ENCODE results near the gene NODAL. TPM values are rescaled to one million over a fixed set of nuclear protein-coding genes. Genes with fewer than 3 reads are reported as not detected.

The NODAL gene
- polyA plus RNA-seq, 1 donor: 0.68 TPM

Other genes starting within 250 kb of the NODAL start
- 75.0 TPM for gene PPA1, start 208.3 kb downstream of the NODAL start, polyA plus RNA-seq (ENCODE audit: insufficient read length)
- 0.09 TPM for gene NPFFR1, start 157.7 kb downstream of the NODAL start, polyA plus RNA-seq (ENCODE audit: insufficient read length)
- gene LRRC20, start 59.1 kb downstream of the NODAL start, polyA plus RNA-seq (ENCODE audit: insufficient read length): 44.2 TPM
- gene EIF4EBP2, start 37.5 kb downstream of the NODAL start, polyA plus RNA-seq (ENCODE audit: insufficient read length): 70.1 TPM
- gene PALD1, start 37.1 kb upstream of the NODAL start, polyA plus RNA-seq (ENCODE audit: insufficient read length): 22.7 TPM
- 0.74 TPM for gene PRF1, start 161.1 kb upstream of the NODAL start, polyA plus RNA-seq (ENCODE audit: insufficient read length)
- gene ADAMTS14, start 230.8 kb upstream of the NODAL start, polyA plus RNA-seq (ENCODE audit: insufficient read length): 24.6 TPM